Osteocyte (in vitro differentiated cells): Measurements from ENCODE around the gene EEF1AKMT3. TPM values are rescaled to one million over a fixed set of nuclear protein-coding genes. Genes with fewer than 3 reads are reported as not detected.
A peak's percentile ranks its signal among the peaks of the same experiment; 100 is the strongest.

Experiments used
- DNase-seq: peaks from one replicate; pipeline ENCODE4 v3.0.0; 2021; ENCODE audit warnings: mixed read lengths; ENCODE audit not compliant: unreplicated experiment; ENCODE audit errors: extremely low spot score
- H3K27ac Mint-ChIP-seq: one replicate; pipeline ENCODE4 v1.8.0; 2021; ENCODE audit warnings: mild to moderate bottlenecking, mixed read lengths; ENCODE audit not compliant: unreplicated experiment
- H3K27me3 Mint-ChIP-seq: one replicate; pipeline ENCODE4 v1.8.0; 2021; ENCODE audit warnings: mixed read lengths; ENCODE audit not compliant: unreplicated experiment
- H3K36me3 Mint-ChIP-seq: one replicate; pipeline ENCODE4 v1.8.0; 2021; ENCODE audit warnings: mixed read lengths; ENCODE audit not compliant: unreplicated experiment
- H3K4me1 Mint-ChIP-seq: one replicate; pipeline ENCODE4 v1.8.0; 2021; ENCODE audit warnings: mixed read lengths; ENCODE audit not compliant: unreplicated experiment
- H3K4me3 Mint-ChIP-seq: one replicate; pipeline ENCODE4 v1.8.0; 2021; ENCODE audit warnings: mild to moderate bottlenecking, moderate library complexity, mixed read lengths; ENCODE audit not compliant: unreplicated experiment
- H3K9me3 Mint-ChIP-seq: one replicate; pipeline ENCODE4 v1.8.0; 2021; ENCODE audit warnings: mixed read lengths; ENCODE audit not compliant: unreplicated experiment
- CTCF ChIP-seq: fragments of 200-600 bp; sonication (generic); IDR thresholded peaks from 2 replicates; pipeline ENCODE4 v1.5.0; 2021; ENCODE audit warnings: antibody characterized with exemption, mild to moderate bottlenecking, moderate library complexity
- total RNA-seq: library from RNA; stranded (reverse); gene quantifications from 2 replicates; pipeline ENCODE4 v1.2.1, GENCODE V29; 2021

The EEF1AKMT3 gene
- total RNA-seq, 1 donor from 2014 or later: 9.8 TPM

- no peak for TF ChIP-seq CTCF
- no peak for DNase-seq
- H3K27me3 Mint-ChIP-seq: peaks cover 20% of the 10 kb centered on the region
- peak overlapping the region; percentile 100 for H3K27ac Mint-ChIP-seq
- H3K4me1 Mint-ChIP-seq: peaks cover 19% of the 10 kb centered on the region
- H3K36me3 Mint-ChIP-seq: peaks cover 25% of the 10 kb centered on the region
- H3K4me3 Mint-ChIP-seq: peak overlapping the region; percentile 97
- H3K9me3 Mint-ChIP-seq: no peaks in the 10 kb centered on the region
Measured at GRCh38 chr12:57745485-57745881, 26.9 kb upstream of the EEF1AKMT3 start.

GRCh38 chr12:57746025-57746424 lies 26.4 kb upstream of the EEF1AKMT3 start:
- H3K9me3 Mint-ChIP-seq: no peaks in the 10 kb centered on the region
- H3K4me3 Mint-ChIP-seq: peak overlapping the region; percentile 97
- no peak for TF ChIP-seq CTCF
- no peak for DNase-seq
- H3K36me3 Mint-ChIP-seq: peaks cover 28% of the 10 kb centered on the region
- H3K4me1 Mint-ChIP-seq: peaks cover 24% of the 10 kb centered on the region
- H3K27me3 Mint-ChIP-seq: peaks cover 15% of the 10 kb centered on the region
- peak overlapping the region; percentile 100 for H3K27ac Mint-ChIP-seq

- H3K36me3 Mint-ChIP-seq: peaks cover 30% of the 10 kb centered on the region
- H3K27me3 Mint-ChIP-seq: no peaks in the 10 kb centered on the region
- peaks cover 38% of the 10 kb centered on the region for H3K4me1 Mint-ChIP-seq
- no peaks in the 10 kb centered on the region for H3K9me3 Mint-ChIP-seq
- no peak for TF ChIP-seq CTCF
- DNase-seq: no peak
- no peak overlapping the region for H3K27ac Mint-ChIP-seq
- no peak overlapping the region for H3K4me3 Mint-ChIP-seq
Measured at GRCh38 chr12:57749061-57749460, 23.4 kb upstream of the EEF1AKMT3 start.

GRCh38 chr12:57750561-57751431 lies 21.6 kb upstream of the EEF1AKMT3 start:
- Mint-ChIP-seq H3K36me3 (peaks cover 30% of the 10 kb centered on the region), H3K27ac (peak overlapping the region; percentile 93), H3K9me3 (no peaks in the 10 kb centered on the region), H3K27me3 (no peaks in the 10 kb centered on the region), H3K4me3 (peak overlapping the region; percentile 94), H3K4me1 (peaks cover 37% of the 10 kb centered on the region)
- no peak for TF ChIP-seq CTCF
- DNase-seq: no peak

- H3K4me1 Mint-ChIP-seq: peaks cover 35% of the 10 kb centered on the region
- no peaks in the 10 kb centered on the region for H3K9me3 Mint-ChIP-seq
- H3K4me3 Mint-ChIP-seq: peak overlapping the region; percentile 94
- H3K27me3 Mint-ChIP-seq: no peaks in the 10 kb centered on the region
- peak overlapping the region; percentile 93 for H3K27ac Mint-ChIP-seq
- no peak for DNase-seq
- peaks cover 27% of the 10 kb centered on the region for H3K36me3 Mint-ChIP-seq
- TF ChIP-seq CTCF: no peak
Measured at GRCh38 chr12:57751432-57751787, 21.0 kb upstream of the EEF1AKMT3 start.
